ENCODE measurements around the gene CDH23. TPM values are rescaled to one million over a fixed set of nuclear protein-coding genes. Genes with fewer than 3 reads are reported as not detected.

CDH23 gene
- total and polyA plus RNA-seq, 10 donors, result 2.0 to 19.9 (median 11.0) TPM

DNA sequence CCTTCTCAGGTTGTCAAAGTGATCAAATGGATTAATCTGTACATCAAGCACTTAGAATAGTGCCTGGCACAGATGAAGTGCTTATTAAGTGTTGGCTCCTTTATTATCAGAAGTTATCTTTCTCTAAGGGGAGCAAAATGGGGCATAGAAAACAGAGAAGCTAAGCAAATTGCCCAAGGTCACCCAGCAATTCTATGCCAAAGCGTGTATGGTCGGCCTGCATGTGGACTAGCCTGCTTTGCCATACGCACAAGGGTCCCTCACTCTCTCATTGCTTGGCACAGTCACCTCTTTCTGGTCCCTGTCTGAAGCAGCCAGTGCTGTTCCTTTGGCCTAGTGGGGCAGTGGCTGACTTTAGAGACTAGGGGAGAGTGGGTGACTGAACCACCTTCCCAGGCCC is 45.3 kb downstream of the CDH23 start:
- TF ChIP-seq, protein P1, sequence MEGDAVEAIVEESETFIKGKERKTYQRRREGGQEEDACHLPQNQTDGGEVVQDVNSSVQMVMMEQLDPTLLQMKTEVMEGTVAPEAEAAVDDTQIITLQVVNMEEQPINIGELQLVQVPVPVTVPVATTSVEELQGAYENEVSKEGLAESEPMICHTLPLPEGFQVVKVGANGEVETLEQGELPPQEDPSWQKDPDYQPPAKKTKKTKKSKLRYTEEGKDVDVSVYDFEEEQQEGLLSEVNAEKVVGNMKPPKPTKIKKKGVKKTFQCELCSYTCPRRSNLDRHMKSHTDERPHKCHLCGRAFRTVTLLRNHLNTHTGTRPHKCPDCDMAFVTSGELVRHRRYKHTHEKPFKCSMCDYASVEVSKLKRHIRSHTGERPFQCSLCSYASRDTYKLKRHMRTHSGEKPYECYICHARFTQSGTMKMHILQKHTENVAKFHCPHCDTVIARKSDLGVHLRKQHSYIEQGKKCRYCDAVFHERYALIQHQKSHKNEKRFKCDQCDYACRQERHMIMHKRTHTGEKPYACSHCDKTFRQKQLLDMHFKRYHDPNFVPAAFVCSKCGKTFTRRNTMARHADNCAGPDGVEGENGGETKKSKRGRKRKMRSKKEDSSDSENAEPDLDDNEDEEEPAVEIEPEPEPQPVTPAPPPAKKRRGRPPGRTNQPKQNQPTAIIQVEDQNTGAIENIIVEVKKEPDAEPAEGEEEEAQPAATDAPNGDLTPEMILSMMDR (IDR thresholded peaks at IDR 0.05 in 8 of 11, conservative IDR thresholded peaks at IDR 0.05 in 3 of 11), result no peak
- TF ChIP-seq POLR2A (IDR thresholded peaks at IDR 0.05), result no peak
- TF ChIP-seq POLR2AphosphoS5 (IDR thresholded peaks at IDR 0.05), result no peak
- Histone ChIP-seq H3K4me3 (no peak overlapping the region), H3K36me3 (no peaks in the 10 kb centered on the region), H3K4me1 (no peaks in the 10 kb centered on the region), H3K9me3 (no peaks in the 10 kb centered on the region), H3K27me3 (replicated peaks in 1 of 7) (no peaks in the 10 kb centered on the region), H3K27ac (no peak overlapping the region)
- WGBS, 5 donors, result 83 to 99% (median 89%) methylated on average over 3 of the region's 3 CpGs
- DNase-seq, result peak; percentile 47
- intact Hi-C loops (cut with DNase I; ENCODE audit: low total_unique reads), result no loop called here

DNA sequence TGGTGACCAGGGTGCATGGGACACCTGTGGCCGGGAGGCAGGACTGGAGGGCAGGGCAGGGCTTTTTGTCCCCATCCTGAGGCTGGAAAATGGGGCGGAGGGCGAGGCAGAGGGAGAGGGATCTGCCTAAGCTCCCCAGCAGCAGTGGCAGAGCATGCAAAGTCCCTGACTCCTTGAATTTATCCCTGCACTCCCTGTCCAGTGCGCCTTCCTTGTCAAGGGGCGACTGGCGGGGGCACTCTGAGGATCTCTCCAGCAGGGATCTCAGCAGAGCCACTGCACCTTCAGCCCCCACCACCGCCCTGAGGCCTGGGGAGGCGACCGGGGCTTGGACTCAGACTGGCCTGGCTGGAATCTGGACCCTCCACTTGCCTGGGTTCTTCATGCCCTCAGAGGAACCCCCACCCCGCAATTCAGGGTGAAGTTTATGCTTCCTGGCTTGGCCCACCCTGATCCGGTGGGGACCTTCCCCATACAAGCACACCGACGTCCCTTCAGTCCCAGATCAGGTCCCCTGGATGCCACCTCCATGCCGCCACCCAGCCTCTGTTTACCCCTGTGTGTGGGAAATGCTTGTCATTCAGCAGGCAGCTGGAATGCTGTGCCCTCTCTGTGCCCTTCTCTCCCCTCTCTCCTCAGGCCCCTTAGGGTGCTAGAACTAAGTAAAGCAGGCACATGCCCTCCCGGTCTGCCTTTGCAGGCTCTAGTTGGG is 46.3 kb downstream of the CDH23 start:
- DNase-seq, result no peak
- WGBS, 5 donors, result 85 to 94% (median 90%) methylated on average over 12 to 15 of the region's 15 CpGs
- intact Hi-C loops (cut with DNase I; ENCODE audit: low total_unique reads), result no loop called here

DNA sequence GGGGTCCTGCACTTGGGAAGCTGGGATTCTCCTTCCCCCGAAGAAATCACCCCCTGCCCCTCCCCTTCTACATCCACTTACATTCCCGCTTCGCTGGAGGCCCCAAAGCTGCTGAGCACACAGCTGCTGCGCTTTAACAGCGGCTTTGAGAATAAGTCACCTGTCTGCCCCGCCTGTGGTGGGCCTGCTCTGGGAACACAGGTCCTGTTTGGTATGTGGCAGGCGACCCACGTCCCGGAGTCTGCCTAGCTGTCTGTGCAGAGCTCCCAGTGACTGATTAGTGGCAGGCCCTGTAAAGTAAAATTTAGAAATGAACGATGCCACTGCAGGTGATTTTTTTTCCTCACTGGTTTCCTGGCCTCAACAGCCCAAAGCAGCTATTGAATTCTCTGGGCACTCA is 47.0 kb downstream of the CDH23 start:
- no peak overlapping the region for H3K4me3 ChIP-seq
- no peak for DNase-seq
- no peaks in the 10 kb centered on the region for H3K4me1 ChIP-seq
- H3K9me3 ChIP-seq, result no peaks in the 10 kb centered on the region
- intact Hi-C loops (cut with DNase I; ENCODE audit: low total_unique reads), result no loop called here
- TF ChIP-seq POLR2AphosphoS5 (IDR thresholded peaks at IDR 0.05), result no peak
- TF ChIP-seq, protein P1 (IDR thresholded peaks at IDR 0.05 in 8 of 11, conservative IDR thresholded peaks at IDR 0.05 in 3 of 11), result no peak
- no peak overlapping the region for H3K27ac ChIP-seq
- 79 to 99% (median 89%) methylated on average over 9 to 10 of the region's 10 CpGs for WGBS, 5 donors
- H3K27me3 ChIP-seq (replicated peaks in 1 of 7), result no peaks in the 10 kb centered on the region
- no peaks in the 10 kb centered on the region for H3K36me3 ChIP-seq

More for the DNA sequence above, 46.3 kb downstream of the CDH23 start:
- H3K27me3 ChIP-seq (replicated peaks in 1 of 7), result no peaks in the 10 kb centered on the region
- no peaks in the 10 kb centered on the region for H3K9me3 ChIP-seq
- H3K4me3 ChIP-seq, result no peak overlapping the region
- TF ChIP-seq, protein P1 (IDR thresholded peaks at IDR 0.05 in 8 of 11, conservative IDR thresholded peaks at IDR 0.05 in 3 of 11), result no peak
- TF ChIP-seq POLR2A (IDR thresholded peaks at IDR 0.05), result no peak
- no peak for TF ChIP-seq POLR2AphosphoS5 (IDR thresholded peaks at IDR 0.05)
- no peaks in the 10 kb centered on the region for H3K36me3 ChIP-seq
- no peaks in the 10 kb centered on the region for H3K4me1 ChIP-seq
- H3K27ac ChIP-seq, result no peak overlapping the region

DNA sequence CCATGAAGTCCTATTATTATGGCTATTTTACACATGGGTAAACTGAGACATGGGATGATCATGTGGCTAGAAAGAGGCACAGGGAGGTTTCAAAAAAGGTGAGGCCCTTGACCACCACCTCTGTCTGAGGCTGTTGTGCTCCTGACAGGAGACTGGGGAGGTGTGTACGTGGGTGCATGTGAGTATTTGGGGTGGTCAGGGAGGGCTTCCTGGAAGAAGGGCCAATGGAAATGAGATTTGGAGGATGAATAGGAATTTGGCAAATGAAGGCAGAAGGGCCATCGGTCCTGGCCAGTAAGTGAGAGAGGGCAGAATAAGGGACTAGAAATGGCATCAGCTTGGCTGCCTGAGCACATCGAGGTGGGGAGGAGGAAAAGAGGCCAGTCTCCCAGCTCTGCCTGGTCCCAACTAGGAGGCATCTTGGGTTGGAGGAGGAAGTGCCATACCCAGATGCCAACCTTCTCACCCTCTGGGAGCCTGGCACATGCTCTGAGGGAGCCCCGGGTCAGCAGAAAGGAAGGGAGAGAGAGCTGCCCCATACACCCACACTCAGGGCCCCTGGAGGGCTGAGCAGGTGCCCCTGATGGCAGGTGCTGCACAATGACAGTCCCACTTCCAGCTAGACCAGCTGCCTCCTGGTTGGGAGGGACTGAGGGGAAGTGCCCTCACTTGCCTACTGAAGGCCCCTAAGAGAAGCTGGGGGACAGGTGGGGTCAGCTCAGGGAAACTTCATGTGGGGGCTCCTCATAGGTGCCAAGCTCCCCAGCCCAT is 47.7 kb downstream of the CDH23 start:
- Histone ChIP-seq H3K4me3 (no peak overlapping the region), H3K4me1 (no peaks in the 10 kb centered on the region), H3K27ac (no peak overlapping the region), H3K9me3 (no peaks in the 10 kb centered on the region), H3K36me3 (no peaks in the 10 kb centered on the region), H3K27me3 (replicated peaks in 1 of 7) (no peaks in the 10 kb centered on the region)
- no peak for DNase-seq
- intact Hi-C loops (cut with DNase I; ENCODE audit: low total_unique reads), result no loop called here
- no peak for TF ChIP-seq POLR2A (IDR thresholded peaks at IDR 0.05)
- no peak for TF ChIP-seq POLR2AphosphoS5 (IDR thresholded peaks at IDR 0.05)
- TF ChIP-seq, protein P1 (IDR thresholded peaks at IDR 0.05 in 8 of 11, conservative IDR thresholded peaks at IDR 0.05 in 3 of 11), result no peak
- WGBS, 5 donors, result 73 to 89% (median 79%) methylated on average over 4 of the region's 4 CpGs
